ENCODE results near the gene TRIM62. TPM values are rescaled to one million over a fixed set of nuclear protein-coding genes. Genes with fewer than 3 reads are reported as not detected.

Gene TRIM62
- total RNA-seq, 1 experiment from 2014 or later, result 2.8 TPM

- no peak for DNase-seq (ENCODE audit: low spot score)
- Histone ChIP-seq H3K4me3 (ENCODE audit: low read depth, low read length, poor library complexity, severe bottlenecking) (no peak overlapping the region), H3K9me3 (ENCODE audit: low read depth, low read length, poor library complexity, severe bottlenecking) (no peaks in the 10 kb centered on the region), H3K36me3 (ENCODE audit: insufficient read depth, low read length, poor library complexity, severe bottlenecking) (no peaks in the 10 kb centered on the region), H3K4me1 (ENCODE audit: insufficient read depth, low read length, poor library complexity, severe bottlenecking) (peaks cover 13% of the 10 kb centered on the region), H3K27ac (ENCODE audit: low read depth, low read length, poor library complexity, severe bottlenecking) (no peak overlapping the region), H3K27me3 (replicated peaks; ENCODE audit: insufficient read depth, low read depth, low read length, poor library complexity) (no peaks in the 10 kb centered on the region)
- ChIA-PET POLR2A (ENCODE audit: low non-redundant PET) (no interaction called here), CTCF (interaction anchor here (0.8 kb wide), 1 partner anchor 14 kb away, joined by 3 read pairs; no protein-coding TSS in a partner anchor)
- intact Hi-C loops (cut with micrococcal nuclease; ENCODE audit: unreplicated experiment), result no loop called here
- no TSS peak for BruUV-seq (replicated peaks)
- no peak for TF ChIP-seq CTCF (conservative IDR thresholded peaks at IDR 0.05; ENCODE audit: low read depth, low read length)
- TF ChIP-seq EZH2 (IDR thresholded peaks at IDR 0.05; ENCODE audit: borderline replicate concordance, low read depth, low read length, poor library complexity, severe bottlenecking), result no peak
Observed at GRCh38 chr1:33162141-33162540, 19.7 kb downstream of the TRIM62 start.

GRCh38 chr1:33161061-33161681 lies 20.7 kb downstream of the TRIM62 start:
- H3K4me1 ChIP-seq (ENCODE audit: insufficient read depth, low read length, poor library complexity, severe bottlenecking), result peaks cover 13% of the 10 kb centered on the region
- TF ChIP-seq CTCF (conservative IDR thresholded peaks at IDR 0.05; ENCODE audit: low read depth, low read length) (no peak), EZH2 (IDR thresholded peaks at IDR 0.05; ENCODE audit: borderline replicate concordance, low read depth, low read length, poor library complexity, severe bottlenecking) (no peak)
- intact Hi-C loops (cut with micrococcal nuclease; ENCODE audit: unreplicated experiment), result no loop called here
- H3K9me3 ChIP-seq (ENCODE audit: low read depth, low read length, poor library complexity, severe bottlenecking), result no peaks in the 10 kb centered on the region
- BruUV-seq (replicated peaks), result no TSS peak
- H3K27me3 ChIP-seq (replicated peaks; ENCODE audit: insufficient read depth, low read depth, low read length, poor library complexity), result no peaks in the 10 kb centered on the region
- no peaks in the 10 kb centered on the region for H3K36me3 ChIP-seq (ENCODE audit: insufficient read depth, low read length, poor library complexity, severe bottlenecking)
- H3K27ac ChIP-seq (ENCODE audit: low read depth, low read length, poor library complexity, severe bottlenecking), result no peak overlapping the region
- ChIA-PET CTCF (no interaction called here), POLR2A (ENCODE audit: low non-redundant PET) (no interaction called here)
- no peak overlapping the region for H3K4me3 ChIP-seq (ENCODE audit: low read depth, low read length, poor library complexity, severe bottlenecking)
- DNase-seq (ENCODE audit: low spot score), result peak; percentile 81

GRCh38 chr1:33159577-33159976 lies 22.3 kb downstream of the TRIM62 start:
- no peak for TF ChIP-seq EZH2 (IDR thresholded peaks at IDR 0.05; ENCODE audit: borderline replicate concordance, low read depth, low read length, poor library complexity, severe bottlenecking)
- TF ChIP-seq CTCF (conservative IDR thresholded peaks at IDR 0.05; ENCODE audit: low read depth, low read length), result no peak
- H3K9me3 ChIP-seq (ENCODE audit: low read depth, low read length, poor library complexity, severe bottlenecking), result no peaks in the 10 kb centered on the region
- BruUV-seq (replicated peaks), result no TSS peak
- no peaks in the 10 kb centered on the region for H3K36me3 ChIP-seq (ENCODE audit: insufficient read depth, low read length, poor library complexity, severe bottlenecking)
- intact Hi-C loops (cut with micrococcal nuclease; ENCODE audit: unreplicated experiment), result no loop called here
- no peak overlapping the region for H3K4me3 ChIP-seq (ENCODE audit: low read depth, low read length, poor library complexity, severe bottlenecking)
- no peak for DNase-seq (ENCODE audit: low spot score)
- H3K4me1 ChIP-seq (ENCODE audit: insufficient read depth, low read length, poor library complexity, severe bottlenecking), result peaks cover 16% of the 10 kb centered on the region
- ChIA-PET POLR2A (ENCODE audit: low non-redundant PET) (no interaction called here), CTCF (interaction anchor here (0.7 kb wide), 1 partner anchor 90 kb away, joined by 4 read pairs; no protein-coding TSS in a partner anchor)
- no peak overlapping the region for H3K27ac ChIP-seq (ENCODE audit: low read depth, low read length, poor library complexity, severe bottlenecking)
- H3K27me3 ChIP-seq (replicated peaks; ENCODE audit: insufficient read depth, low read depth, low read length, poor library complexity), result no peaks in the 10 kb centered on the region

Measured in A673 (cell line).